Right atrium auricular region (tissue), 2 donors: ENCODE results near the gene CYP1B1. TPM values are rescaled to one million over a fixed set of nuclear protein-coding genes. Genes with fewer than 3 reads are reported as not detected.
"Not testable (repeated sequence)": the region's sequence is repeated elsewhere in the genome, so short reads cannot be mapped to it uniquely, and the experiment has no call there.

Experiments used
- DNase-seq: peaks from one replicate; pipeline ENCODE4 v3.0.0-alpha.2; 2019; ENCODE audit warnings: low spot score
- H3K27ac ChIP-seq, 2 donors: fragments of 200-600 bp; sonication (generic); 1 replicate in 1 of 2; 2 replicates in 1 of 2; pipeline ENCODE4 v1.5.1; 2016 to 2019
- H3K27me3 ChIP-seq, 2 donors: fragments of 200-600 bp; sonication (generic); one replicate each; pipeline versions ENCODE4 v1.5.1 to v1.6.0; 2017 to 2019
- H3K36me3 ChIP-seq: fragments of 200-600 bp; sonication (generic); one replicate; pipeline ENCODE4 v1.5.1; 2016
- H3K4me1 ChIP-seq, 2 donors: fragments of 200-600 bp; sonication (generic); one replicate each; pipeline versions ENCODE4 v1.5.1 to v1.6.0; 2017 to 2019
- H3K4me3 ChIP-seq, 2 donors: fragments of 200-600 bp; sonication (generic); 1 replicate in 1 of 2; 2 replicates in 1 of 2; pipeline ENCODE4 v1.5.1; 2017 to 2019; ENCODE audit warnings: mild to moderate bottlenecking in 1 of 2, moderate library complexity in 1 of 2
- H3K9me3 ChIP-seq, 2 donors: fragments of 200-600 bp; sonication (generic); one replicate each; pipeline ENCODE4 v1.5.1; 2019
- CTCF ChIP-seq, 2 donors: fragments of 200-600 bp; sonication (generic); IDR thresholded peaks; one replicate each; pipeline ENCODE4 v1.5.1; 2019; ENCODE audit warnings: antibody characterized with exemption in 2 of 2
- total RNA-seq, 2 donors: library from RNA; depleted of rRNA; stranded (reverse); fragments of >200 nt; gene quantifications; one replicate each; pipeline ENCODE4 v1.1.0, GENCODE V29; 2016

Gene CYP1B1
- total RNA-seq, 2 donors from 2014 or later: 25.1 to 92.6 TPM

DNA sequence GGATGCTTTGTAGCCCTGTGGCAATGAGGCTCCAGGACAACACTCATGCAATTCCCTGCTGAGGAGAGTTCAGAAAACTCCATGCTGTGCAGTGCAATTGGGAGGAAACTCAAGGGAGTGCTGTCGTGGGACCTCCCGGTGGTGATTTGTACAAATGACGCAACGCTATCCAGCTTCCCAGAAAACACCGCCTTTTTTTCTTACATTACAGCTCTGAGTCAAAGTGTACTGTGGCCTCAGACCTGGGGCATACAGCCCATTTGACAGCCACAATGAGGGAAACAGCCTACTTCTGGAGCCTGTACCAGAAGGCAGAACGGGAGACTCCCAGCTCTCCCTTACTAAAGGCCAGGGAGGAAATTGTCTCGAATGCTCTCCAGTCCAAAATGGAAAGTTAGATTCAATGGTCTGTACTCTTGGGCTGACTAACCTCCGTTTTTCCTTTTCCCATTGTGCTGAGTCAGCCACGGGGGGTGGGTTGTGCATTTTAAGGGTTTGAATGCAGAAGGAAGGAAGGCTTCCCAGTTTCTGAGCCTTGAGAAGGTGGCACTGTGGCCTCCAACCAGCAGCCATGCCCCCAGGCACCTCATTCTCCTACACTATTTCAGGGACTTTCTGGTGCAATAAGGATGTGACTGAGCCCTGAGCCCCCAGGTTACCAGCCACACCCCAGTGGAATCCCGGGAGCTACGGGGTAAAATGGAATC, 16.4 kb upstream of the CYP1B1 start:
- Histone ChIP-seq H3K9me3 (no peaks in the 10 kb centered on the region), H3K27me3 (no peaks in the 10 kb centered on the region), H3K36me3 (no peaks in the 10 kb centered on the region), H3K4me1 (peaks cover 0 to 43% of the 10 kb centered on the region in 2 donors), H3K27ac (peak overlapping the region; percentile 49 to 78), H3K4me3 (no peak overlapping the region)
- peak; percentile 92 for DNase-seq
- no peak for TF ChIP-seq CTCF (IDR thresholded peaks at IDR 0.05)

- no peak for TF ChIP-seq CTCF (IDR thresholded peaks at IDR 0.05)
- Histone ChIP-seq H3K4me1 (peaks cover 0 to 37% of the 10 kb centered on the region in 2 donors), H3K9me3 (no peaks in the 10 kb centered on the region), H3K36me3 (no peaks in the 10 kb centered on the region), H3K4me3 (no peak overlapping the region), H3K27me3 (no peaks in the 10 kb centered on the region), H3K27ac (peak overlapping the region; percentile 49 to 78)
- no peak for DNase-seq
Measured at GRCh38 chr2:38091760-38092159, 15.8 kb upstream of the CYP1B1 start.

DNA sequence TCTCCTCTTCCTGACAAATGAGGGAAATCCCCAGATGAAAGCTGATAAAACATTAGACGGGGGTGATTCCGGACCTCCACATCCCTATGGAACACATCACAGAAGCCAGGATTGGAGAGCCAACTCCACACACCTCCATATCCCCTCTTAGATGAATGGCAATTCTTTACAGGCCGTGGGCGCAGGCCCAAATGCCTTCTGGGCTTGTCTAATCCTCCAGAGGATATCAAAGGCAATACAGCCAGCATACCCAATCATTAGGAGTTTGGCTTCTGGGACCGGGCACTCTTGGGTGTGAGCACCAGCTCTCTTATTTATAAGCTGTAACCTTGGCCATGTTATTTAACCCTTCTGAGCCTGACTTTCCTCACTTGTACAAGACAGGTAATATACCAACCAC, 15.0 kb upstream of the CYP1B1 start:
- no peak for DNase-seq
- Histone ChIP-seq H3K27me3 (no peaks in the 10 kb centered on the region), H3K4me3 (no peak overlapping the region), H3K9me3 (no peaks in the 10 kb centered on the region), H3K27ac (peak overlapping the region in 1 of 2 donors; percentile 78), H3K4me1 (peaks cover 0 to 28% of the 10 kb centered on the region in 2 donors), H3K36me3 (no peaks in the 10 kb centered on the region)
- no peak for TF ChIP-seq CTCF (IDR thresholded peaks at IDR 0.05)

DNA sequence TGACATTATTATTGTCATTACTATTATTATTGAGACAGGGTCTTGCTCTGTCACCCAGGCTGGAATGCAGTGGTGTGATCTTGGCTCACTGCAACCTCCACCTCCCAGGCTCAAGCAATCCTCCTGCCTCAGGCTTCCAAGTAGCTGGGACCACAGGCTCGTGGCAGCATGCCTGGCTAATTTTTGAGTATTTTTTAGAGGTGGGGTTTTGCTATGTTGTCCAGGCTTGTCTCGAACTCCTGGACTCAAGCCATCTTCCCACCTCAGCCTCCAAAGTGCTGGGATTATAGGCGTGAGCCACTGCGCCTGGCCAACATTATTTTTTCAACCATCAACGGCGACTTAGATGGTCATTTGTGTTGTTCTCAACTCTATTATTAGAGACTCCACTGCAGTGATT, 14.3 kb upstream of the CYP1B1 start:
- H3K4me3 ChIP-seq, H3K36me3 ChIP-seq, H3K27me3 ChIP-seq, DNase-seq, H3K27ac ChIP-seq, H3K9me3 ChIP-seq: not testable (repeated sequence)
- peaks cover 0 to 23% of the 10 kb centered on the region in 2 donors for H3K4me1 ChIP-seq

DNA sequence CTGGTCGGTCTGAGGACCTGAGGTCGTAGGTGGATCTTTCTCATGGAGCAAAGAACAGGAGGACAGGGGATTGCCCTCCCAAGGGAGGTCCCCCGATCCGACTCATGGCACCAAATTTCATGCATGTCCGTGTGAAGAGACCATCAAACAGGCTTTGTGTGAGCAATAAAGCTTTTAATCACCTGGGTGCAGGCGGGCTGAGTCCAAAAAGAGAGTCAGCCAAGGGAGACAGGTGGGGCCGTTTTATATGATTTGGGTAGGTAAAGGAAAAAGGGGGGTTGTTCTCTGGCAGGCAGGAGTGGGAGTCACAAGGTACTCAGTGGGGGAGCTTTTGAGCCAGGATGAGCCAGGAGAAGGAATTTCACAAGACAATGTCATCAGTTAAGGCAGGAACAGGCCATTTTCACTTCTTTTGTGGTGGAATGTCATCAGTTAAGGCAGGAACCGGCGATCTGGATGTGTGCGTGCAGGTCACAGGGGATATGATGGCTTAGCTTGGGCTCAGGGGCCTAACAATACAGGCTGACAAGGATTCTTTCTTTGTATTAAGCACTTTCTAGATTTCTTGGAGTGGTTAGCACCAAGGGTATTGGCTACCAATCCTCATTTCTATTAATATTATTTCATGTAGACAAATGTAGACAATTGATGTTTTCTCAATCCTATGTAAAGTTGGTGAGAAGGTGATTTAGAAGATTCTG, 10.2 kb upstream of the CYP1B1 start:
- H3K27ac ChIP-seq, H3K4me3 ChIP-seq, H3K4me1 ChIP-seq, H3K27me3 ChIP-seq, DNase-seq, H3K9me3 ChIP-seq, H3K36me3 ChIP-seq: not testable (repeated sequence)

GRCh38 chr2:38084556-38084955, 8.6 kb upstream of the CYP1B1 start:
- H3K27ac ChIP-seq, H3K4me3 ChIP-seq, H3K9me3 ChIP-seq, H3K4me1 ChIP-seq, H3K36me3 ChIP-seq, DNase-seq, H3K27me3 ChIP-seq: not testable (repeated sequence)

DNA sequence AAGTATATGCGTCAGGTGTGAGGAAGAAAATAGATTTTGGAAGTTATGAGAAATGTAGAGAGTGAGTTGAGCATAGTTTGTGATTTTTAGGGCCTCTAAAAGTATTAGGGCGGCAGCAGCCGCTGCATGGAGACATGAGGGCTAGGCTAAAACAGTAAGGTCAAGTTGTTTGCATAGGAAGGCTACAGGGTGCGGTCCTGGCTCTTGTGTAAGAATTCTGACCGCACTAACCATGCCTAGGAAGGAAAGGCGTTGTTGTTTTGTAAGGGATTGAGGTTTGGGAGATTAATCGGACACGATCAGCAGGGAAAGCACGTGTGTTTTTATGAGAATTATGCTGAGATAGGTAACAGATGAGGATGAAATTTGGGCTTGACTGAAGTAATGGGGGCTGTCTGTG, 6.8 kb upstream of the CYP1B1 start:
- H3K9me3 ChIP-seq, H3K27ac ChIP-seq, H3K4me3 ChIP-seq, H3K4me1 ChIP-seq, H3K27me3 ChIP-seq, H3K36me3 ChIP-seq, DNase-seq: not testable (repeated sequence)

GRCh38 chr2:38080346-38080745, 4.4 kb upstream of the CYP1B1 start:
- Histone ChIP-seq H3K4me3 (no peak overlapping the region), H3K27ac (no peak overlapping the region), H3K27me3 (no peaks in the 10 kb centered on the region), H3K9me3 (no peaks in the 10 kb centered on the region), H3K36me3 (no peaks in the 10 kb centered on the region), H3K4me1 (peaks cover 0 to 24% of the 10 kb centered on the region in 2 donors)
- TF ChIP-seq CTCF (IDR thresholded peaks at IDR 0.05): no peak
- DNase-seq: no peak
